Fibroblast of skin of left biceps (primary cell): ENCODE data around the gene RFC1.
"Not testable (repeated sequence)": the region's sequence is repeated elsewhere in the genome, so short reads cannot be mapped to it uniquely, and the experiment has no call there.

ENCODE experiments used
- DNase-seq, 2 experiments: peaks; one replicate each; pipeline ENCODE4 v3.0.0-alpha.2; 2013; ENCODE audit warnings: low read depth in 2 of 2

Gene RFC1

GRCh38 chr4:39305912-39306677 lies 60.1 kb downstream of the RFC1 start:
- no peak for DNase-seq

GRCh38 chr4:39304651-39305050 lies 61.5 kb downstream of the RFC1 start:
- DNase-seq = no peak

GRCh38 chr4:39303871-39304270 lies 62.3 kb downstream of the RFC1 start:
- no peak for DNase-seq

DNA sequence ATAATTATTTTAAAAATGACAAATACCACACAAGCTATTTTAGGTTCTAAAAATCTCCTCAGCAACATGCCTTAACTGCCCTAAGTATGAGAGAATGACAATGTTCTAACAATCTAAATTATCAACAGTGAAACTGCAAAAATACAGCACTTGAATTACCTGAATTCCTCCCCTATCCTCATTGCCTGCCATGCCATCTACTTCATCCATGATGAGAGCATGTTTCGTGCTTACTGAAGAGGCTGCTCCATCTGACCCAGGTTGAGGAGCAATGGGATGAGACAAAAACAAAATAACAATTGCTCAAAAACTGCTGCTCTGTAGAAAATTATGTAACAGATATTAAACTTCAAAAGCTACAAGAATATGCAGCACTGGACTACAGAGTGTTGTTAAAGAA lies 63.3 kb downstream of the RFC1 start:
- DNase-seq = no peak

DNA sequence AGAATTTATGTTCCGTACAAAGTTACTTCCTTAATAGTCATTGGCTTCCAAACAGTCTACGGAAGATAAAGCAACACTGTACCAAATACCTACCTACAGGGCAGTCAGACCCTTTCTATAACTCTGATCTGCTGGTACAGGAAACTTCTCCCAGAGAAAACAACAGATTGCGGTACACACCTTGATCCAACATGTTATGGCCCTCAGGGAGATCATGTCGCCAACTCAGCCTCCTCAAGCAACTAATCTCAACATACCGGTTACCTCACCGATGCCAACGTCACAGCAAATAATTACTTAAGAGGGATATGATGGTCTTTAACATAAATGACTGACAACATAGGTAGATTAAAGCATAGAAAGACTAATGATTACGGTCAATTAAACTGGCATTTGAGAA lies 70.4 kb downstream of the RFC1 start:
- no peak for DNase-seq

GRCh38 chr4:39292433-39292832 lies 73.7 kb downstream of the RFC1 start:
- DNase-seq = not testable (repeated sequence)

DNA sequence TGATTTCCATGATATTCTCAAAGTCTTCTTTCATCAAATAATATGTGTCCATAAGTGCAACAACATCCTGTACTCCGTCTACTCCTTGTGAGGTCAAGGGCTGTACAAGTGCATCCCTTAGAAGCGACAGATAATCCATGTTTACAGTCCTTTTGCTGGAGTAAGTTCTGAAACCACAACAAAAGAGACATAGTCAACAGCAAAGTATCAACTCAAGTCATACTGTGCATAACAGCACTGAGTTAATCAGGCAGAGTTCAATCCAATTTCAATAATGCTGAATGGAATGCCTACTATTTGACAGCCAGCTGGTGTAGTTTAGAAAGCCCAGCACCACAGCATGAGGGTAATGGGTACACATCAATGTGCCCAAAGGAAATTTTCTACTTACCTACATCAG lies 74.5 kb downstream of the RFC1 start:
- DNase-seq = no peak

GRCh38 chr4:39287223-39287622 lies 78.9 kb downstream of the RFC1 start:
- no peak for DNase-seq

DNA sequence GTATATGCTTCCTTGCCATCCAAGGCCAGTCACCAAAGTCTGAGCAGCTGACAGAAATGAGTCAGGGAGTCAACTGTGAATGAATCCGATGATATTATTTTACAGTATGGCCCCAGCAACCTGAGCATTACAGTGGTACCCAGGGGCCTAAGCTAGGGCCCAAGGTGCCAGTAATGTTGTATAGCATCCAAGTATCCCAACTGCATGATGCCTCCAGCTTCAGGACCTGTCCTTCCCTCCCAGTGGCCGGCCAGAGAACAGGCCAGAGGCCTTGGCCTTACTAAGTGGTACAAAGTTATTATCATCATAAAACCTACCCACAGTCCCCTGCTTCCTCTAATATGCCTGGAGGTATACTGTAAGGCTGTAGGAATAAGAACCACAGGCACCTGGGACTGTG lies 79.9 kb downstream of the RFC1 start:
- no peak for DNase-seq

GRCh38 chr4:39285853-39286252 lies 80.3 kb downstream of the RFC1 start:
- no peak for DNase-seq

GRCh38 chr4:39285111-39285795 lies 80.9 kb downstream of the RFC1 start:
- DNase-seq = no peak

- DNase-seq = no peak
Observed at GRCh38 chr4:39280770-39281169, 85.4 kb downstream of the RFC1 start.

- DNase-seq = no peak
Observed at GRCh38 chr4:39279416-39279815, 86.7 kb downstream of the RFC1 start.

DNA sequence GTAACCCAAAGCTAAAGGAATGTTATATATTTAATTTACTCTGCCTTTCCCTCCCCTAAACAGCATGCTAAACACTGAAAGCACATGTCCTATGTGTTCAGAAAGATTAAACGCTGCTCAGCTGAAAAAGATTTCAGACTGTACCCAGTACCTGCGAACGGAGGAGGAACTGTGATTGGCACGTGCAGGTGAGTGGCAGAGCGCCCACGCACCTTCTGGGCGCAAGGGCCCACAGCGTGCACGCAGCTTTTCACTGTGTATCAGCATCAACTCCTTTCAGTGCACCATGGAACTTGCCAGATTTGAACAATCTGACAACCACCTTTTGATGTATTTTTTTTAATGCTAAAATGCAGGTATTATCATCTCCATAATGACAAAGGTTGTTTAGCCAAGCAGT lies 87.7 kb downstream of the RFC1 start:
- DNase-seq = no peak

DNA sequence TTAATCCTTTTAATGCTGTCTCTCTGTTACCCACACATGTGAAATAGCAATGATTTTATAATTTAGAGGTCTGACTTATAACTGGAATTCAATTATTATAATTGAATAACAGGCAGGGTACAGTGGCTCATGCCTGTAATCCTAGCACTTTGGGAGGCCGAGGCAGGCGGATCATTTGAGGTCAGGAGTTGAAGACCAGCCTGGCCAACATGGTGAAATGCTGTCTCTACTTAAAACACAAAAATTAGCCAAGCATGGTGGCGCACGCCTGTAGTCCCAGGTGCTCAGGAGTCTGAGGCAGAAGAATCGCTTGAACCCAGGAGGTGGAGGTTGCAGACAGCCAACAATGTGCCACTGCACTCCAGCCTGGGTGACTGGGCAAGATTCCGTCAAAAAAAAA lies 88.5 kb downstream of the RFC1 start:
- not testable (repeated sequence) for DNase-seq

DNA sequence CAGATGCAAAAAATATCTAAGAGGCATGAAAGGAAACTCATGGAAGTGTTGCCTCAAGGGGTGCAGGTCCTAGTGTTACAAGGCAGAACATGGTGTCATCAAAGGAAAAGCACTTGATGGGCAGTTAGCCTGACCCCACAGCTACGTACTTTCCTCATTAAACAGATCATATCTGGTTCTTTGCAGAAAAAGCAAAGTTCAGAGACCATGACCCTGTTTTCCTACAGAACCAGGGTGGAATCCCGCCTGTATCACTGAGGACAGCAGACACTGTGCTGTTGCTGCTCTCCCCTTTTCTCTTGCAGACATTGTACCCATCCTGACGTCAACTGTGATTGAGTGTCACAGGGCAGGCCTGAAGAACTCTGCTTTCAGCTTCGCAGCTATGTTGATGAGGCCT lies 91.7 kb downstream of the RFC1 start:
- DNase-seq = no peak

DNA sequence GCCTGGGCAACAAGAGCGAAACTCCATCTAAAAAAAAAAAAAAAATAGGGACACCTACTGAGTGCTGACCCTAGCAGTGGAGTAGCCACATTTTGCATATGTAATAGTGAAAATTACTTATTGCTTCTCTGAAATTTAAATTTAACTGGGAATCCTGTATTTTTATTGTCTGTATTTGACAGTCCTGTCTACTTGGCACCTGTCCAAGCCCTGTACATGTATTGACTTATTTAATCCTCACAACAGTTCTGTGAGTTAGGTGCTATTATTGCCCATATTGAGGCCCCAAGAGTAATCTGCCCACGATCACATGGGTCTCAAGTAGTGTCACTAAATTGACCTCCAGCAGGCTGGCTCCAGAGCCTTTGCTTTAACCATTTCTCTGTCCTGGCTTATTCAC lies 102.3 kb downstream of the RFC1 start:
- no peak for DNase-seq

DNA sequence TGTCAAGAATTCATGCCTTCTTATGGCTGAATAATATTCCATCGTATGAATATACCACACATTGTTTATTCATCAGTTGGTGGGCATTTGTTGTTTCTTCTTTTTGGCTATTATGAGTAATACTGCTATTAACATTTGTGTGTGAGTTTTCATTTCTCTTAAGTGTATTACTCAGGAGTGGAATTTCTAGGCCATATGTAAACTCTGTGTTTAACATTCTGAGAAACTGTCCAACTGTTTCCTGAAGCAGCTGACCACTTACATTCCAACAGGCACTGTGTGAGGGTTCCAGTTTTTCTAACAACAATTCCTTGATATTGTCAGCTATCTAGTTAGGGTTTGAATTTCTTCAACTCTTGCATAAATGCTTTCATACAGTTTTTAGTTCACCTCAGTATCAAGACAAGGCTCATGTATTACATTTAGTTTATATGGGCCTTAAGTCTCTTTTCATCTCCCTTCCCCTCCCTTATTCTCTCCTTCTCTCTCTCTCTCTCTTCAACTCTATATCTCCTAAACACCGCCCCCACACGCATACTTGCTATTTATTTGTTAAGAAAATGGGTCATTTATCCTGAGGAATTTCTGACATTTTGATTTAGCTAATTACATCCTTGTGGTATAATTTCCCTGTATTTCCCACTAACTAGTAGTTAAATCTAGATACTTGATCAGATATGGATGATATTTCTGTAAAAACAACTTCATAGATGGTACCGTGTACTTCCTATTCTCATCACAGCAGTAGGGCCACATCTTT lies 106.4 kb downstream of the RFC1 start:
- no peak for DNase-seq

DNA sequence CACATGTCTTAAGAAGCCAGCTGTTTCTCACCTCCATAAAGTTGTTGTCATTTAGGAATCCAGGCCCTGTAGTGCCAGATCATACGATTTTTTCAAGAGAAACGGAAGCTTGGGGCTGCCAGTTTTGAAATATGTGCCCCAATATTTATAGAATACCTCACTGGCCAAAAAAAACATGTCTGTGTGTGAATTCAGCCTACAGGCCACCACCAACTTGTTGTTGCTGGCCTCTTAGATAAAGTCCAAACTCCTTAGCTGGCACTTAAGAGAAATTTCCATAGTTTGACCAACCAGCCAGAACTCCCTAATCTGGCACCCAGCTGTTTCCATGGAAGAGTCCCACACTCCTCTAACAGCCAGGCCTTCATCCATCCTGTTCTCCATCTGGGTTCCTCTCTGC lies 109.7 kb downstream of the RFC1 start:
- DNase-seq = no peak

GRCh38 chr4:39255871-39256270 lies 110.3 kb downstream of the RFC1 start:
- DNase-seq = no peak

- peak; percentile 15 to 17 for DNase-seq
Observed at GRCh38 chr4:39255266-39255665, 110.9 kb downstream of the RFC1 start.

GRCh38 chr4:39243462-39243861 lies 122.7 kb downstream of the RFC1 start:
- no peak for DNase-seq
